GM18517 (cell line): ENCODE data around the gene PTPN1.

Experiments
- ATAC-seq: cut with Tn5 transposase; IDR thresholded peaks from one replicate; pipeline ENCODE4 v1.9.1; 2021; ENCODE audit warnings: mild to moderate bottlenecking, moderate library complexity; ENCODE audit not compliant: unreplicated experiment

PTPN1 gene

DNA sequence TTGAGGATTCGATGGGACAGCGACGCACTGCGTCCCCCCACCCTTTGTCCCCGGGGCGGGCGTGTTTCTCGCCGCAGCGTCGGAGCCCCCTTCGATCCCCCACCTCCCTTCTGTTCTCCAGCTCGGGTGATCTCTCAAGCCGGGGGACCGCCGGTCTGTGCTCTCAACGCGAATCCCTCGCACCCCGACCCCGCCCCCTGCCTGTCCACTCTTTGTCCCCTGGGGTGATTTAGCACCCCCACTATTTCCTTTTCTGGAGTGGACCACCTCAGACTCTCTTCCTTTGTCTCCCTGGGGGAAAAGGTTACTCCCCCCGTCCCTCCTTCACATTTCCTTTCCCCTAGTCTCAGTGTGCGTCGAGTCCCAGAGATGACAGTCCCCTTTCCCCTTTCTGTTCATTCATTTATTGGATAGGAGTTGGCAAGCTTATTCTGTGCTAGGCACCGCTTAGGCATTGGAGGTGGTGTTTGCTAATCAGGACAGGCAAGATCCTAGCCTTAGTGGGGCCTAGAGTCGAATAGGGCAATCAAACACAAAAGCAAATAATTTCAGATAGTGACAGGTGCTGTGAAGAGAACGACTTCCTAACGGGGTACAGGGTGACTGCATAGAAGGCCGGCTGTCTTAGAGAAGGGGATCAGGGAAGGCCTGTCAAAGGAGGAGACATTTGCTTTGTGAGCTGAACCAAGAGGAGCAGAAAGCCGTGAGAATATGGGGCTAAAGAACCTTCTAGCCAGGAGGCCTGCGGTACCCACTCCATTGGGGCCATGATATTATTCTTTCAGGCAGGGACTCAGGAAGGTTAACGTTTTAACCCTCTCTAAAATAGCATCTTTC is 741 bp downstream of the PTPN1 start:
- ATAC-seq, result no peak

DNA sequence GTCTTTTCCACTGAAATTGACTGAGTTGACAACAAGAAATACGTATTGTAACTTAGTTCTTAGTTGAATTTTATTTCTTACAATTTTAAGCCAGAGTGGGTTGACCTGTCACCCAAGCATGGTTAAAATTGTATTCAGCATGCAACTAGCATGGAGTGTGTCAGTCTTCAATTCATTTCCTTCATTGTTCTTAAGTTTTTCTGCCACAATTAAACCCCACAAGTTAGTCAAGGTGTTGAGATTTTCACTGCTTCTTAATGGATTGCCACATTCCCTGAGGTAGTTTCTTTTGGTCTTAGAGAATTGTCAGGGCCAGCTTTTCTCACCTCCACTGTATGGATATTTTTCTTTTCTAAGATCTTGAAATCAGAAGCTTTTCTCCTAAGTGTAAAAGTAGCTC is 2.1 kb downstream of the PTPN1 start:
- ATAC-seq, result no peak

DNA sequence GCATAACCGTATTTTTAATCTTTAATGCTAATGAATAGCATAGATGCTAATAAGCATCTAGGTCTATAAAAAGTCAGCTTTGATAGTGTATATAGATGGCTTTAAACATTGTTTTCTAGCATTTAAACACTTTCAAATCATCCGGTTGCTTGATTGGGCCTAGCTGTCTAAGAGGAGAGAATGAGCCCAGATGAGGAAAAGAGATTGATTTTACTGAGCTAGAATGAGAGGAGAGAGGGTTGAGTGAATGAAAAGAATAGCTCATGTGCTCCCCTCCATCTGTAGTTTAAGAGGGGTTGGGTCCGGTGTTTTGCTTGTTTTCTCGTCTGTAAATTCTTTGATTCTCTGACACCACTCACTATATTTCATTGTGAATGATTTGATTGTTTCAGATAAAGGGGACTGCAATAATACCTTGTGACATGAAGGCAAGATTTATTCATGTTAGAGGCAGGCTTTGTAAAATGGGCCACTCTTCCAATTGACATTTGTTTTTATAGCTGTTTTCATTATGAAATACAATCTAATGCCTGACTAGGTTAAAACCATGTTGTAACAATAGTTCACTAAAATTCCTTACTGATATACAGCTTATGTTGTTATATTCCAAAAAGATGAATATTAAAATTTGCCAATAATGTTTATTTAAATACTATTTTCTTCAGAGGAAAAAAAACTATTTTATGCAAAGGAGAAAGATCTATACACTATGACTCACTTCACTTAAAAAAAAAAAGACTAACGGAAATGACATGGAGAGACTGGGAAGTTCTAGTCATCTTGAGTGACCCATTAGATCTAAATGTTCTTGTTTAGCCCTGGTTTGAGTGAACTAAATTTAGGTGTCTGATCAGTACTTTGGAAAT is 3.2 kb downstream of the PTPN1 start:
- ATAC-seq, result no peak

DNA sequence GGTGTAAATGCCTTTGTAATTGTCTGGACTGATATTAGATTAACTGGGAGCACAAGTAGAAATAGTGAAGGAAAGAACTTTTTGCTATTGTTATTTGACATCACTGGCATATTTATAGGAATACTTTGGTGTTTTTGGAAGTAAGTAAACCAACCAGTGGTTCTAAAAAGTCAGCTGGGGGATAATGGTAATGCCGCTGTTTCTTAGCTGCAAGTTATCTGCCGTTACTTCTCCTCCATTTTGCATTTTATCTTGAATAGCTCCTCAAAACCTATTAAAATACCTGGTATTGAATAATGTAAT is 3.8 kb downstream of the PTPN1 start:
- ATAC-seq, result no peak

DNA sequence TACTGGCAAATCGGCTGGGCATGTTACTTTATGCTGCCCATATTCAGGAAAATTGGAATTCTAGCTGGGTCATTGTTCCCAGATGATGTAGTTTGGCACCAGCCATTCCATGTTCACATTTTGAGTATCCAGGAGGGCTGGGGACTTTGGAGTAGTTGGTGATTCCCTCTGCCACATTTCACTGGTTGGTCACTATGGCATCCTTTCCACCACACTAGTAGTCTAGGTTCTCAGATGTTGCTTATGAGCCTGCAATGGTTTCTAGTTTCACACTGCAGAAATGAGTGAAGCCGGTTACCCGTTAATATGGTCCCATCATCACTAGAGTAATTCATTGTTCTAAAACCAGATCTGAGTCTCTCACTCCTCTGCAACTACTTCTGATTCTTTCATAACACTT is 4.6 kb downstream of the PTPN1 start:
- ATAC-seq, result no peak

DNA sequence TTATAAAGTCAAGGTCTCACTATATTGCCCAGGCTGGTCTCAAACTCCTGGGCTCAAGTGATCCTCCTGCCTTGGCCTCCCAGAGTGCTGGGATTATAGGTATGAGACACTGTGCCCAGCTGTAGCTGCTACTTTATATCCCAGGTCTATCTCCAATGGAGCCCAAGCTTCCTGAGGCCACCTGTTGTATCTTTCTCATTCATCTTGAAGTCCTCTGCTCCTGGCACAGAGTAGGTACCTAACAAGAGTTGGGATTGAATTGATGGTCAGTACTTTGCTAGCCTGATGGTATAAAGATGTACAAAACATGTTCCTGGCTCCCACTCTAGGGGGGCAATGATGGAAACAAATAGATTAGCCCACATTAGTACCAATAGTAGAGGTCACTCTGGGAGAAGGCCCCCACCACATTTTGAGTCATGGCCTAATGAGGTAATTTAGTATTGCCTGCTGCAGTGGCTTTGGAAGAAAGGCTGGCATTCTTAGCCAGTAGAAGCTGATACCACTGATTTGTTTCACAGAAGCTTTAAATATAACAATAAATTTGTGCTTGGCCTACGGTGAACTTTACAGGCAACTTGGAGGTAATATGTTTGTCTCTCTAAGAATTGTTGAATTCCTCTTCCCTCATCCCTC is 5.4 kb downstream of the PTPN1 start:
- no peak for ATAC-seq

DNA sequence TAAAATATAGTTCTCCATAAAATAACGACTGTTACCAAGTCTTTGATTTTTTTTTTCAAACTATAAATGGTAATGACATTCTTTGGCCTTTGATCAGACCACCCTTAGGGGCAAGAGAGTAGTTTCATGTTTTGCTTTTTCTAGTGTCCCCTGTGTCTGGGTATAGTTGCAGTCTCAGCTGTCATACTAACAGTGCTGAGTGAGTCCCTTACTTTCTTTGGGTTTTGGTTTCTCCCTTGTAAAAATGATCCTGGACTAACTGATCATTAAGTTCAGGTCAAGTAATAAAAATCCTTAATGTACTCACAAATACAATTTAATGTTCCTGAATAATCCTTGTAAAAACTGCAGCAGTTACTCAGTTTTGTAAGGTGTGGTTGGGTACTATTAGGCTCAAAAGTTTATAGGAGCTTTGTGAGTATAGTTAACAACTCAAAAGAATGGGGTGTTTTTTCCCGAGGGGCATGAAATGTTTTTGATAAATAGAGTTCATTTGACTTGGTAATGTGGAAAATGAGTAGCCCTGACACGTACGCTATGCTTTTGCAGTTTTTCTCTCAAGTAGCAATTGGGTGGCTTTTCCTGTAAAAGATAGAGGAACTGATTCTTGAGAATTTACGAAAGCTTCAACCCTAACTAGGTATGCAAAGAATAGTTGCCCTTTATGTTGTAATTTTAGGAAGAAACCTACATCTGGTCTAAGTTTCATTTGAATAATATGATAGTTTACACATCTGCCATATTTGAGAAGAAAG is 6.2 kb downstream of the PTPN1 start:
- ATAC-seq, result peak; percentile 52

DNA sequence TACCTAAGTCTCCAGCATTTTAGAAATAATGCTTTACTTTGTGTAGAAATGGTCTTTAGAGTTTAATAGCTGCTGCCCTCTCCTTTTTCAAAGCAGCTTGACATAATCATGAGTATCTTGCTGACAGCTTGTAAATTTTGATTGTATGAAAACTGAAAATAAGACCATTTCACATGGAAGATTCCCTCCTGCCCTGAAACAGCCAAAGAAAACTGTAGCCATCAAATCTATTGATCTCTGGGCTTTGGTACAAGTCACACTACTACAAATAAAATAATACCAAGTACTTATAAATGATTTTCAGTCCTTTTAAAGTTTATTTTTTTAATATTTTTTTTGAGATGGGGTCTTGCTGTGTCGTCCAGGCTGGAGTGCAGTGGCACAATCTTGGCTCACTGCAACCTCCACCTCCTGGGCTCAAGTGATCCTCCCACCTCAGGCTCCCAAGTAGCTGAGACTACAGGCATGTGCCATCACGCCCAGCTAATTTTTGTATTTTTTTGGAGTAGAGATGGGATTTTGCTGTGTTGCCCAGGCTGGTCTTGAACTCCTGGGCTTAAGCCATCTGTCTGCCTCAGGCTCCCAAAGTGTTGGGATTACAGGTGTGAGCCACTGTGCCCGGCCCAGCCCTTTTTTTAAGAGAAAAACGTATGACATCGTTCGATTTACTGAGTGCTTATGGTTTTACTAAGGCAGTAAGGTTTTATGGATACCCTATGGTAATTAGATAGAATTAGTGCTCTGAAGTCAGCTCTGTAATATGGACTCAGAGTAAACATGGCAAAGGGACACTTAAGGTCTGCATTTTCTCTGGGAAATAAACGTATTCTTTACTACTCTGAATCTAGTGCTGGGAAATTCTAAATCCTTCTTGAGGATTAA is 7.0 kb downstream of the PTPN1 start:
- no peak for ATAC-seq

DNA sequence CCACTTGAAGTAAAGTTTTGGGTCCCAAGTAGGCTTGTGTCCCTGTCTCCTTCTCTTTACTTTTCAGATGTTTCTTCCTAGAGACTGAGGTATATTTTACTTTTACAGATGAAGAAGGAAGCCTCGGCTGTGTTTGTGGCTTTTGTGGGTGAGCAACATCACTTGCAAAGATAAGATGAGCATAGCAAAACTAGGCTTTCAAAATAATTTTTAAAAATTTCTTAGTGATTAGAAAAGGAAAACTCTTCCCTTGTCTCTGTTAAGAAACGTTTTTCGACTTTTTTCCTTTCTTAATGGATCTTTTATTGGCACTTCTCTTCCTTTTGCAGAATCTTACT is 7.6 kb downstream of the PTPN1 start:
- ATAC-seq, result no peak

DNA sequence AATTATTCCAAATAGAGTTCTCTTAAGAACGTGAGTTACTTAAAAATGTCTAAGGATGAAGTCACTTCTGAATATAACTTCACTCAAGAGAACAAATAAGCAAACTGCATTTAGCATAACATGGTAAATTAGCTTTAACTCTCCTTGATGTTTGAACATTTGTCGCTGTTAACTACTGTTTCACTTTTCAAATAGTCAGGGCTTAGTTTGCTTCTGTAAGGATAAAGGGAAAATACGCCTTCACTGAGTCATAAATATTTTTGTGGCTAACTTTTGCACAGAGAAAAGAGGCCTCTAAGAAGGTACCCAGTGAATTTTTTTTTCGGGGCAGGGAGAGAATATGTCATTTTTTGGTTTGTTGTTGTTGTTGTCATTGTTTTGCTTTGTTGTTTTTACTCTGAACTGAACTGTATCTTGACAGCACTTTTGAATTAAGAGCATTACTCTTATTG is 8.1 kb downstream of the PTPN1 start:
- ATAC-seq, result no peak

DNA sequence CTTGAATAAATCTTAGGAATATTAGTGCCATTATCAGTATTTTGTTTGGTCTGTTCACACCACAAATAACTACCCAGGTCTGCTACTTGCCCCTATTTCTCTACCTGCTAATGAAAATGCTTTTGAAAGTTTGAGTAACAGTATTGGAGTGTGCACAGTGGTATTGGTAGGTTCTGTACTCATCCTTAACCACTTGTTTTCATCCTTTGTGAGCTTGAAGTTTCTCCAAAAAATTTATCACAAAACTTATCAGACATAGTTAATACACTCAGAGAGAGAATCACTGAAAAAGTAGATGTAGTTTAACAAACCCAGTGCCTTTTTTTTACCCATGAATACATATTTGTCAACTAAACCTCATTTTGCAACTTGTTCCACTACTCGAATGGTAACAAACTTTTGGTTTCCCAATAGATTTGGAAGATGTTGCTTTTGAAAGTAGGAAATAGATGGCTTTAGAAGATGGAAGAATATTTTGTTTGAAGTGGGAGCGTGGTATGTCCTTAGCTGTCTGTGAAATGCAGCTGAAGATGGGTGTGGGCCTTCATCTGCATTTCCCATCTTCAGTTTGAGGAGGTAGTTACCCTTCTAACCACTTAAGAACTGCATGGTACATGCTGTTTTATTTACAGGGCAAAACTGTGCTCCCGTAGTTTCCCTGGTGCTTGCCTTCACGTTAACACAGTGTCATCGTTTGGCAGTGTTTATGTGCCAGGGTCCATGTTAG is 9.0 kb downstream of the PTPN1 start:
- ATAC-seq, result no peak

DNA sequence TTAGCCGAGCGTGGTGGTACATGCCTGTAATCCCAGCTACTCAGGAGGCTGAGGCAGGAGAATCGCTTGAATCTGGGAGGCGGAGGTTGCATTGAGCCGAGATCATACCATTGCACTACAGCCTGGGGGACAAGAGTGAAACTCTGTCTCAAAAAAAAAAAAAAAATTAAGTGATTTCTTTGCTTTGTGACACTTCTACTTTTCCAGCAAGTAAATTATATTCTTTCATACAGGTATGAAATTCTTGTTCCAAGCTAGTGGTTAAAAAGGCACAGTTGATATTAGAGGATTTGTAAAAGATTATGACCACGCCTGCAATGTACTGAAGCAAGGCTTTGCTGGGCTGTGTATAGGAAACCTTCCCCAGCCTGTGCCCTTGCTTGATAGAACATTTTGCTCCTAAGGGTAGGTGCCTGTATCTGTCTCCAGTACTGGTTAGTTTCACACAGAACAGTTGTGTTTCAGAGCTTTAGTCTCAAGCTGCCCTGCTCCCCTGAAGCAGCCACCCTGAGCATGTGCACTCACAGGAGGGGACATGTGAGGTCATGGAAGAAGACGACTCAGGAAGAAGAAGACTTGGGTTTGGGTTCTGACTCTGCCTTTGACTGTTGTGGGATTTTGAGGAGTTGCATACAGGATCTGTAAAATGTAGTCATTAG is 10.2 kb downstream of the PTPN1 start:
- no peak for ATAC-seq

DNA sequence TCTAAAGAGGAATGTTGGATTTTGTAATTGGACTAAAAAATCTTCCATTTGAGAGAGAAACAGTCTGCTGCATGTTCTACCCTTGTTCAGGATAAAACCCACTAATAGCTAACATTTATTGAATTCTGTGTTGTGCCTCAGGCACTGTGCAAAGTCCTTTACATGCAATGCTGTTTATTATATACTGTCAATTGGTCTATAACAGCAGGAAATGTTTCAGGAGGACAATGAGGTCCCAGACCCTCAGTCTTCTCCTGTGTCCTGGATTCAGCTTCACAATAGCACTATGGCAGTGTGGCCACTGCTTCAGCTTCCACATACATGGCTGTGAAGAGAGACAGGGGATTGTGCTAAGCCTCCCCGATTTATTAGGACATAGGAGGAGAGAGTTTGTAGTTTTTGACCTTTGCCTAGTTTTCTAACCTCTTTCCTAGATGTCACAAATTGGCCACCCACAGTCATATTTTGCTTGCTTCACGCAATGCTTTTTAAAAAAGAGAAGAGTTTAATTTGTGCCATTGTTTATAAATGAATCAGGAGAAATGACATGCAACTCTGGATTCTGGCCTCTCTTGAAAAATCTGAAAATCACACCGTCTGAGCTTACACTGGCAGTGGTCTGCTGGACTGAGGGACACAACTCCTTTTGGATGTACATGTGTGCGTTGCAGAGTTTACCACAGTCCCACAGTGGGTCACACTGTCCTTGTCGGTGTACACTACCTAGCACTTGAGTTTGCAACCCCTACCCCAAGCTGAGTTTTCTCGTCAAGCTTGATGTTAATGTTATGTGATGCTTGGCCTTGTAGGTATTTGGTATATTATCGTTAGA is 11.3 kb downstream of the PTPN1 start:
- ATAC-seq, result no peak

DNA sequence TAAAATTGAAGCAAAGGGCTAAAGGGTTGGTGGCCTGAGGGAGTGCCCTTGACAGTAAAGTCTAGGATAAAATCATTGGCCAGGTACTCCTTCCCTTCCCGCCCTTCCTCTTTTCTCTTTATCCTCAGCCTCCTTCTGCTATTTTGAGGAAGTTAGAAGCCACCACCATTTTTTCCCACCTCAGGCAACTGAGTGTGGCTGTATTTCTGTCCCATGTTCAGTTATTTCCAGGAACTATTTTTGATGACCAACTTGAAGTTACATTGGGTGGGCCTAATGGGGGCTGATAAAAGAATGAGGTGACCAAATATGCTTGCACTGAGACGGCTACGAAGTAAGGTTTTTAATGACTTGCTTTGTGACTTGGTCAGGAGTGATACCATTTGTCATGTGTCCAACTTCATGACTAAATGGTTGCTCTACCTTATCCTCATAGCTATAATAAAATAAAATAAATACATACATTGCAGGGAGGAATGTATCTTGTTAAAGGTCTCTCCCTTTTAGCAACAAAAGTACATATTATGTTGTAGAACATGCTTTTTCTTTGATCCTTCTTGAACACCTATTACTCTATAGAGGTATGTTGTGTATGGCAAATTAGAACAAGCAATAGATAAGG is 12.0 kb downstream of the PTPN1 start:
- ATAC-seq, result no peak

DNA sequence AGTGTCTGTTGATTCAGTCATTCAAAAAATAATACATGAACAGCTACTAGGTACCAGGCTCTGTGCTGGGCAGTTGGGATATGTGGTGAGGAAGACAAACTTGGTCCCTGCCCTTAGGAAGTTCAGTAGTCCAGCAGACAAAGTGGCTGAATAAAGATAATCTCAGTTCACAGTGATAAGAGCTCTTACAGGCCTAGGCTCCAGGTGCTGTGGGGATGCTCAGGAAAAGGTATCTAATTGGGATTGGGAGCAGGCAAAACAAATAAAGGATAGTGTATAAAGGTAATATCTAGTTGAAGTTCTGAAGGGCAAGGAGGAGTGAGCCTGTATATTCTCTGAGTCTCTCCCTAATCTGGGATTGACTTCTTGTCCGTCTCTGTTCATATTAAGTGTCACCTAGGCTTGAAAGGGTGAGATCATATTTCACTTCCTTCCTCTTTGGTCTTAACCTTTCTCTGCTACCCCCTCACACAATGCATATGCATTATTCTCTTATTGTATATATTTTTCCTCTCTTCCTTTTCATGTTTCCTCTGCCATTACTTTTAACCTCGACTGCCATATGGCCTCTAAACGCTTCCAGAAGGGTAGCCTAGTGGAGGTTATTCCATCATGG is 13.5 kb downstream of the PTPN1 start:
- ATAC-seq, result no peak

DNA sequence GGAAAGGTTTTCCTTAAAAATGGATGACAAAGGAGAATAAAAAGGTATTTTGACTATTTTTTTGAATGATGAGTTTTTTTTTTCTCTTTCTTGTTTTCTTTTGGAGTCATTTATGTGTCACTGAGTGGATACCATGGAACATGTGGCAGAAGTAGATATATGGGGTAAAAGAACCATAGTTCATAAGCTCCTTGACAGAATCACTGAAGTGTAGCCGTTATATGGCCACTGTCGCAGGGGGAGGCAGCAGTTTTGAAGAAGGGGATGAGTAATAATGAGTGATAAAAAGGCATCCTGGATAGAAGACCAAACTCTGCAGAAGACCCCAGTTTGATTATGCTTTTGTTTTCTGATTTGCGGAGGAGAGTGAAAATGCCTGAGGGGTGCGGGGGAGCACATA is 15.5 kb downstream of the PTPN1 start:
- no peak for ATAC-seq

DNA sequence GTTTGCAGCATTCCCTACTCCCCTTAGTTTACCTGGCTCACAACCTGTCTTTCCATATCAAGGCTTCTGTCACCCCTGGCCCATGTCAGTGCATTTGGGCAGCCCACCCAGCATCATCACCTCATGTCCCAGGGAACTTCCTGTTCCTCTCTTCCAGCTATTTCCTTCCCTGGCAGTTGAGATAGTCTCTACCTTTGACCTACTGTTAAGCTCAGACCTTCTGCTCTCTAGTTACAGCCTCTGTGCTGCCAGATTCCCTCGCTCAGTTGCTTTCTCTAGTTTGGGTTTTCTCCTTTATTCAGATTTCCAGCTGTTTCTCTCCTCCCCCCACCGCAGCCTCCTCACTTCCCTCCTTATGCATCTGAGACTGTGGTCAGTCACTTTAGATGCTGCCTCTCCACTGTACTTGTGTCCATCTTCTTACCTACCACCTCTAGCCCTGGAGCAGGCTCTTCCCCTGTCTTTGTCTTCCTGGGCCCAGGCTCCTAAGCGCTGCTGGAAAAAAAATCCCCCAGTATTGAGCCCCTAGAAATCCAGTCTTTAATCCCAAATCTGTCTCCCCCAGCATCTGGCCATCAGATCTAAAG is 16.3 kb downstream of the PTPN1 start:
- ATAC-seq, result no peak
